DOHH2 (cell line): ENCODE results near the gene CAMTA1.

Source experiments
- EZH2phosphoT487 ChIP-seq: fragments of 200-600 bp; sonication (generic); IDR thresholded peaks from 2 replicates; pipeline ENCODE4 v1.6.1; 2017; ENCODE audit warnings: borderline replicate concordance, mild to moderate bottlenecking, antibody characterized with exemption, low read length, moderate library complexity, mixed read lengths
- TF ChIP-seq, protein P1 (sequence below): fragments of 200-600 bp; sonication (generic); IDR thresholded peaks from one replicate; pipeline ENCODE4 v1.5.1; 2014; ENCODE audit warnings: antibody characterized with exemption, mild to moderate bottlenecking, low read depth, low read length; ENCODE audit not compliant: poor library complexity, severe bottlenecking

DNA sequence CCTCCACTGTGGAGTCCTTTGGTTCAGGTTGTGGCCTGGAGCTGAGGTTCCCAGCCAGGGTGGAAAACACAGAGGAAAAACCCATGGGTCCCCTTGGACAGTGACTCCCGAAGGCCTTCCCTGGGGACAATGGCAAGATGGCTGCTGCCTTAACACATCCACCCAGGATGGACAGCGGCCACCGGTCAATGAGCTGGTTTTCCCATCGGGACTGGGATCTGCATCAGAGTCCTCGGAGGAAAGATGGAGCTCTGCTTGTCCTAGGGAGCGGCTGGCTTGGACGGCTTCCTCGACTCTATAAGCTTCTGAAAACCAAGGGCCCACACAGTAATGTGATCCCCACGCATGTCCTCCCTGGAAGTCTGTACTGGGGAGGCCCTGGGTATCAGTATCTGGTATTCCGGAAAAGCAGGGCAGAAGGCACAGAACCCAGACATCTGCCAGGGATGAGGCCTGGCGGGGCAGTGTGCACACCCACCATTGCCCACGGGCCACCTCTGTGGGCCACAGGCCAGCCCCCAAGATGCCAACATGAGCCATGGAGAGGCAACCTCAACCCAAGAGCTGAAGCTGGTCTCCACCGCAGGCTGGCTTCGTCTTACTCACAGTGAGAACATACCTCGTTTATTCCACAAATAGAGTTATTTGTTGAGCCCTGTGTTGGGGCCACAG lies 891.2 kb downstream of the CAMTA1 start:
- TF ChIP-seq, protein P1, sequence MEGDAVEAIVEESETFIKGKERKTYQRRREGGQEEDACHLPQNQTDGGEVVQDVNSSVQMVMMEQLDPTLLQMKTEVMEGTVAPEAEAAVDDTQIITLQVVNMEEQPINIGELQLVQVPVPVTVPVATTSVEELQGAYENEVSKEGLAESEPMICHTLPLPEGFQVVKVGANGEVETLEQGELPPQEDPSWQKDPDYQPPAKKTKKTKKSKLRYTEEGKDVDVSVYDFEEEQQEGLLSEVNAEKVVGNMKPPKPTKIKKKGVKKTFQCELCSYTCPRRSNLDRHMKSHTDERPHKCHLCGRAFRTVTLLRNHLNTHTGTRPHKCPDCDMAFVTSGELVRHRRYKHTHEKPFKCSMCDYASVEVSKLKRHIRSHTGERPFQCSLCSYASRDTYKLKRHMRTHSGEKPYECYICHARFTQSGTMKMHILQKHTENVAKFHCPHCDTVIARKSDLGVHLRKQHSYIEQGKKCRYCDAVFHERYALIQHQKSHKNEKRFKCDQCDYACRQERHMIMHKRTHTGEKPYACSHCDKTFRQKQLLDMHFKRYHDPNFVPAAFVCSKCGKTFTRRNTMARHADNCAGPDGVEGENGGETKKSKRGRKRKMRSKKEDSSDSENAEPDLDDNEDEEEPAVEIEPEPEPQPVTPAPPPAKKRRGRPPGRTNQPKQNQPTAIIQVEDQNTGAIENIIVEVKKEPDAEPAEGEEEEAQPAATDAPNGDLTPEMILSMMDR = no peak
- TF ChIP-seq EZH2phosphoT487 = no peak
